ENCODE data around the gene SLC6A11. TPM values are rescaled to one million over a fixed set of nuclear protein-coding genes. Genes with fewer than 3 reads are reported as not detected.

SLC6A11 gene
- polyA plus RNA-seq, 2 donors, result 6.1 to 7.3 TPM

- Histone ChIP-seq H3K36me3 (ENCODE audit: control insufficient read depth in 2 of 2, insufficient read depth in 2 of 2, low read length in 1 of 2) (peaks cover 0 to 4% of the 10 kb centered on the region in 2 donors), H3K4me3 (ENCODE audit: low read depth in 1 of 2, low read length in 2 of 2) (no peak overlapping the region), H3K9me3 (ENCODE audit: control insufficient read depth in 2 of 2, insufficient read depth in 1 of 2, low read depth in 1 of 2, low read length in 1 of 2) (peaks cover 0 to 2% of the 10 kb centered on the region in 2 donors), H3K27ac (ENCODE audit: low read depth in 2 of 2, low read length in 1 of 2) (no peak overlapping the region), H3K27me3 (ENCODE audit: control insufficient read depth in 1 of 2, insufficient read depth in 2 of 2, low read length in 2 of 2) (no peaks in the 10 kb centered on the region), H3K4me1 (ENCODE audit: control insufficient read depth in 2 of 2, insufficient read depth in 2 of 2, low read length in 1 of 2) (no peaks in the 10 kb centered on the region)
- WGBS, 2 donors, result 85 to 89% methylated on average over 4 of the region's 4 CpGs
Measured at GRCh38 chr3:10846657-10846975, 30.6 kb downstream of the SLC6A11 start.

- Histone ChIP-seq H3K27me3 (ENCODE audit: control insufficient read depth in 1 of 2, insufficient read depth in 2 of 2, low read length in 2 of 2) (no peaks in the 10 kb centered on the region), H3K27ac (ENCODE audit: low read depth in 2 of 2, low read length in 1 of 2) (no peak overlapping the region), H3K36me3 (ENCODE audit: control insufficient read depth in 2 of 2, insufficient read depth in 2 of 2, low read length in 1 of 2) (peaks cover 0 to 4% of the 10 kb centered on the region in 2 donors), H3K9me3 (ENCODE audit: control insufficient read depth in 2 of 2, insufficient read depth in 1 of 2, low read depth in 1 of 2, low read length in 1 of 2) (peaks cover 0 to 2% of the 10 kb centered on the region in 2 donors), H3K4me3 (ENCODE audit: low read depth in 1 of 2, low read length in 2 of 2) (no peak overlapping the region), H3K4me1 (ENCODE audit: control insufficient read depth in 2 of 2, insufficient read depth in 2 of 2, low read length in 1 of 2) (no peaks in the 10 kb centered on the region)
- WGBS, 2 donors, result 57 to 62% methylated on average over 3 of the region's 3 CpGs
Measured at GRCh38 chr3:10848261-10848660, 32.2 kb downstream of the SLC6A11 start.

GRCh38 chr3:10852066-10852808 is 36.2 kb downstream of the SLC6A11 start:
- Histone ChIP-seq H3K27ac (ENCODE audit: low read depth in 2 of 2, low read length in 1 of 2) (no peak overlapping the region), H3K36me3 (ENCODE audit: control insufficient read depth in 2 of 2, insufficient read depth in 2 of 2, low read length in 1 of 2) (no peaks in the 10 kb centered on the region), H3K9me3 (ENCODE audit: control insufficient read depth in 2 of 2, insufficient read depth in 1 of 2, low read depth in 1 of 2, low read length in 1 of 2) (no peaks in the 10 kb centered on the region), H3K4me1 (ENCODE audit: control insufficient read depth in 2 of 2, insufficient read depth in 2 of 2, low read length in 1 of 2) (no peaks in the 10 kb centered on the region), H3K27me3 (ENCODE audit: control insufficient read depth in 1 of 2, insufficient read depth in 2 of 2, low read length in 2 of 2) (no peaks in the 10 kb centered on the region), H3K4me3 (ENCODE audit: low read depth in 1 of 2, low read length in 2 of 2) (no peak overlapping the region)
- WGBS, 2 donors, result 81 to 83% methylated on average over 17 of the region's 17 CpGs

GRCh38 chr3:10855083-10855870 is 39.2 kb downstream of the SLC6A11 start:
- Histone ChIP-seq H3K36me3 (ENCODE audit: control insufficient read depth in 2 of 2, insufficient read depth in 2 of 2, low read length in 1 of 2) (no peaks in the 10 kb centered on the region), H3K4me1 (ENCODE audit: control insufficient read depth in 2 of 2, insufficient read depth in 2 of 2, low read length in 1 of 2) (no peaks in the 10 kb centered on the region), H3K27me3 (ENCODE audit: control insufficient read depth in 1 of 2, insufficient read depth in 2 of 2, low read length in 2 of 2) (no peaks in the 10 kb centered on the region), H3K9me3 (ENCODE audit: control insufficient read depth in 2 of 2, insufficient read depth in 1 of 2, low read depth in 1 of 2, low read length in 1 of 2) (no peaks in the 10 kb centered on the region), H3K4me3 (ENCODE audit: low read depth in 1 of 2, low read length in 2 of 2) (no peak overlapping the region), H3K27ac (ENCODE audit: low read depth in 2 of 2, low read length in 1 of 2) (no peak overlapping the region)
- WGBS, 2 donors, result 45 to 49% methylated on average over 2 of the region's 2 CpGs

GRCh38 chr3:10855871-10856662 is 40.0 kb downstream of the SLC6A11 start:
- Histone ChIP-seq H3K27me3 (ENCODE audit: control insufficient read depth in 1 of 2, insufficient read depth in 2 of 2, low read length in 2 of 2) (no peaks in the 10 kb centered on the region), H3K36me3 (ENCODE audit: control insufficient read depth in 2 of 2, insufficient read depth in 2 of 2, low read length in 1 of 2) (no peaks in the 10 kb centered on the region), H3K27ac (ENCODE audit: low read depth in 2 of 2, low read length in 1 of 2) (no peak overlapping the region), H3K4me3 (ENCODE audit: low read depth in 1 of 2, low read length in 2 of 2) (no peak overlapping the region), H3K4me1 (ENCODE audit: control insufficient read depth in 2 of 2, insufficient read depth in 2 of 2, low read length in 1 of 2) (no peaks in the 10 kb centered on the region), H3K9me3 (ENCODE audit: control insufficient read depth in 2 of 2, insufficient read depth in 1 of 2, low read depth in 1 of 2, low read length in 1 of 2) (no peaks in the 10 kb centered on the region)
- 57 to 60% methylated on average over 8 of the region's 8 CpGs for WGBS, 2 donors

GRCh38 chr3:10857235-10857634 is 41.2 kb downstream of the SLC6A11 start:
- Histone ChIP-seq H3K27me3 (ENCODE audit: control insufficient read depth in 1 of 2, insufficient read depth in 2 of 2, low read length in 2 of 2) (no peaks in the 10 kb centered on the region), H3K4me1 (ENCODE audit: control insufficient read depth in 2 of 2, insufficient read depth in 2 of 2, low read length in 1 of 2) (no peaks in the 10 kb centered on the region), H3K4me3 (ENCODE audit: low read depth in 1 of 2, low read length in 2 of 2) (no peak overlapping the region), H3K27ac (ENCODE audit: low read depth in 2 of 2, low read length in 1 of 2) (no peak overlapping the region), H3K36me3 (ENCODE audit: control insufficient read depth in 2 of 2, insufficient read depth in 2 of 2, low read length in 1 of 2) (no peaks in the 10 kb centered on the region), H3K9me3 (ENCODE audit: control insufficient read depth in 2 of 2, insufficient read depth in 1 of 2, low read depth in 1 of 2, low read length in 1 of 2) (no peaks in the 10 kb centered on the region)
- 66 to 84% methylated on average over 2 of the region's 2 CpGs for WGBS, 2 donors

GRCh38 chr3:10858091-10858490 is 42.1 kb downstream of the SLC6A11 start:
- no peaks in the 10 kb centered on the region for H3K27me3 ChIP-seq (ENCODE audit: control insufficient read depth in 1 of 2, insufficient read depth in 2 of 2, low read length in 2 of 2)
- no peak overlapping the region for H3K27ac ChIP-seq (ENCODE audit: low read depth in 2 of 2, low read length in 1 of 2)
- no peaks in the 10 kb centered on the region for H3K36me3 ChIP-seq (ENCODE audit: control insufficient read depth in 2 of 2, insufficient read depth in 2 of 2, low read length in 1 of 2)
- H3K4me1 ChIP-seq (ENCODE audit: control insufficient read depth in 2 of 2, insufficient read depth in 2 of 2, low read length in 1 of 2), result no peaks in the 10 kb centered on the region
- H3K9me3 ChIP-seq (ENCODE audit: control insufficient read depth in 2 of 2, insufficient read depth in 1 of 2, low read depth in 1 of 2, low read length in 1 of 2), result no peaks in the 10 kb centered on the region
- H3K4me3 ChIP-seq (ENCODE audit: low read depth in 1 of 2, low read length in 2 of 2), result no peak overlapping the region
- 58 to 69% methylated on average over 3 of the region's 3 CpGs for WGBS, 2 donors

GRCh38 chr3:10867384-10867783 is 51.4 kb downstream of the SLC6A11 start:
- Histone ChIP-seq H3K9me3 (ENCODE audit: control insufficient read depth in 2 of 2, insufficient read depth in 1 of 2, low read depth in 1 of 2, low read length in 1 of 2) (no peaks in the 10 kb centered on the region), H3K27ac (ENCODE audit: low read depth in 2 of 2, low read length in 1 of 2) (no peak overlapping the region), H3K4me1 (ENCODE audit: control insufficient read depth in 2 of 2, insufficient read depth in 2 of 2, low read length in 1 of 2) (peaks cover 0 to 4% of the 10 kb centered on the region in 2 donors), H3K36me3 (ENCODE audit: control insufficient read depth in 2 of 2, insufficient read depth in 2 of 2, low read length in 1 of 2) (no peaks in the 10 kb centered on the region), H3K4me3 (ENCODE audit: low read depth in 1 of 2, low read length in 2 of 2) (no peak overlapping the region), H3K27me3 (ENCODE audit: control insufficient read depth in 1 of 2, insufficient read depth in 2 of 2, low read length in 2 of 2) (no peaks in the 10 kb centered on the region)
- 41 to 61% methylated on average over 5 of the region's 5 CpGs for WGBS, 2 donors

GRCh38 chr3:10869460-10869859 is 53.4 kb downstream of the SLC6A11 start:
- H3K36me3 ChIP-seq (ENCODE audit: control insufficient read depth in 2 of 2, insufficient read depth in 2 of 2, low read length in 1 of 2), result no peaks in the 10 kb centered on the region
- WGBS, 2 donors, result 50 to 59% methylated on average over 7 of the region's 7 CpGs
- H3K4me1 ChIP-seq (ENCODE audit: control insufficient read depth in 2 of 2, insufficient read depth in 2 of 2, low read length in 1 of 2), result peaks cover 0 to 4% of the 10 kb centered on the region in 2 donors
- no peak overlapping the region for H3K27ac ChIP-seq (ENCODE audit: low read depth in 2 of 2, low read length in 1 of 2)
- no peaks in the 10 kb centered on the region for H3K9me3 ChIP-seq (ENCODE audit: control insufficient read depth in 2 of 2, insufficient read depth in 1 of 2, low read depth in 1 of 2, low read length in 1 of 2)
- H3K27me3 ChIP-seq (ENCODE audit: control insufficient read depth in 1 of 2, insufficient read depth in 2 of 2, low read length in 2 of 2), result no peaks in the 10 kb centered on the region
- H3K4me3 ChIP-seq (ENCODE audit: low read depth in 1 of 2, low read length in 2 of 2), result no peak overlapping the region
